RPMI7951 (cell line): Measurements from ENCODE around the gene LONP2. TPM values are rescaled to one million over a fixed set of nuclear protein-coding genes. Genes with fewer than 3 reads are reported as not detected.
"Not testable (repeated sequence)": the region's sequence is repeated elsewhere in the genome, so short reads cannot be mapped to it uniquely, and the experiment has no call there.

Source experiments
- DNase-seq: peaks from one replicate; pipeline ENCODE4 v3.0.0-alpha.2; 2012; ENCODE audit warnings: low read depth
- total RNA-seq: library from RNA; depleted of rRNA; stranded (reverse); fragments of >200 nt; shearing (Covaris generic); gene quantifications from 2 replicates; pipeline ENCODE4 v1.2.3, GENCODE V29; 2014

The LONP2 gene
- total RNA-seq, 1 experiment from 2014 or later: 47.9 TPM

DNA sequence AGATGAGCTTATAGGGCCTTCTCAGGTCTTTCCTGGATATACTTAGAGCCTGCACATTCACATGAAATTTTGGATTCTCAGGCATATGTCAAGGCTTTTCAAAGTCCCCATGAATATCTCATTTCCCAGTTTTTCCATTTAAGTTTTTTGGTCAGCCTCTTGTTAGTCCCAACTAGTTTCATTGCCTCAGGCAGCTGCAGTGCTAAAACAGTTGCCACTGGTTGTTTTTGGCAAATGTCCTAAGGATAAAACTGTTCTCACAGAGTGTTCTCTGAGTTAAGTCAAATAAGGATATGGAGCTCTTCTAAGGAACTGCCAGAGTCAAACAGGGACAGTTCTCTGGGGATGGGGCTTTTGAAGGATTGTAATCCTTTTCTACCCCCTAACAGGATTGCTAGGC, 43.1 kb downstream of the LONP2 start:
- DNase-seq: peak; percentile 20

DNA sequence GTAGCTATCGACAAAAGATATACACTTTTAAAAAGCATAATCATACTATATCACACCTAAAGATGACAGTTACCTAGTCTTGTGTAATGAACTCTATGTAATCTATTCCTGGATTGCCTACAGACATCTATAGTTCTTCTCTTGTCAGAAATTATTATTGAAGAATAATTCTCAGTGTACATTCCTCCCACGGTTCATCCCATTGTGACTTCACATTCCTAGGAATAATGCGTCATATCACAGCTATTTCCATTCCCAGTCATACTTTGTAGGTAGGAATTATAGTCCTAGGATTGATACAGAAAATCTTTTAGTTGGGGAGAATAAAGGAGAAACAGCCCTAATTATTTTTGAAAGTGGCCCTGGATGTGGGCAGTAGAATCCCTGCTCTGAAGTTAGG, 47.2 kb downstream of the LONP2 start:
- no peak for DNase-seq

DNA sequence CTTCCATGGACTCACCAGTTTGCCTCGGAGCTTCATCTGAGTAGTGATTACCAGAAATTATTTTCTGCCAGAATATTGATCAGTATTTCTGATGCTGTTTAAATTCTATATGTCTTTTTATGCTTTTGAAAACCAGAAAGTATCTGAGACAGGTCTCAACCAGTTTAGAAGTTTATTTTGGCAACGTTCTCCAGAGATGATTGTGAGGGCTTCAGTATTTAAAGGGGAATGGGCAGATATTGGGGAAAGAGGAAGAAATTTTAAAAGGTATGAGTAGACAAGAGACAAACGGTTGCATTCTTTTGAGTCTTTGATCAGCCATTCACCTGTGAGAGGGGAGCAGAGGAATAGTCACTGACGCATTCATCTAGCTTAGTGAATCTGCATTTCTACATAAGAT, 47.7 kb downstream of the LONP2 start:
- DNase-seq: no peak

DNA sequence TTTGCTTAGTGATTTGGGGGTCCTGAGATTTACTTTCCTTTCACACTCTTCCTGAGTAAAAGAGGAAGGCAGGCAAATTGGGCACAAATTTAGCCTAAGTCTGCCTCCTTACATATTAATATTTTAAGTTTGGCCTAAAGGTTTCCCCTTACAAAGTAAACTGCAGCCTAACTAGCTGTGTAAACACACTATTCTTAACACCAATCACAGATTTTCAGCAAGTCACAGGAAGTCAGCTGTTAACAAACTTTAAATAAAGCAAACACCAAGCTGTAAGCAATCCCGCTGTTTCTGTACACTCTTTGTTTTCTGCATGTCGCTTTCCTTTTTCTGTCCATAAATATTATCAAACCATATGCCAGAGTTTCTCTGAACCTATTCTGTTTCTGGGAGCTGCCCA, 48.4 kb downstream of the LONP2 start:
- no peak for DNase-seq

DNA sequence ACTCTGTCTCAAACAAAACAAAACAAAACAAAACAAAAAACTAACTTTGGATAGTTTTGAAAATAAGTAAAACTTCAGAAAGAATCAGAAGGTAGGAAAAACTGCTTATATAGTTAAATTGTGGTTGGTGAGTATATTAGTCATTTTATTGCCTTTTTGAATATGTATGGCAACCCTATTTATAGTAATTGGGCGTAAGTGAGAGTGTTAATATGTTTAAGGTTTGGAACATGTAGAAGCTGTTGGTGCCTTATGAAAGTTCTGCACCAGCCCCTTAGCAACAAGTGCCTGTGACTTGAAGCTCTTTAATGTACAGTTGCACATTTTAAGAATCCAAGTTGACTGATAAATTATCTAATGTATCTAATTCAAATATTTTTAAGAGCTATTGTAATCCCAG, 50.6 kb downstream of the LONP2 start:
- no peak for DNase-seq

DNA sequence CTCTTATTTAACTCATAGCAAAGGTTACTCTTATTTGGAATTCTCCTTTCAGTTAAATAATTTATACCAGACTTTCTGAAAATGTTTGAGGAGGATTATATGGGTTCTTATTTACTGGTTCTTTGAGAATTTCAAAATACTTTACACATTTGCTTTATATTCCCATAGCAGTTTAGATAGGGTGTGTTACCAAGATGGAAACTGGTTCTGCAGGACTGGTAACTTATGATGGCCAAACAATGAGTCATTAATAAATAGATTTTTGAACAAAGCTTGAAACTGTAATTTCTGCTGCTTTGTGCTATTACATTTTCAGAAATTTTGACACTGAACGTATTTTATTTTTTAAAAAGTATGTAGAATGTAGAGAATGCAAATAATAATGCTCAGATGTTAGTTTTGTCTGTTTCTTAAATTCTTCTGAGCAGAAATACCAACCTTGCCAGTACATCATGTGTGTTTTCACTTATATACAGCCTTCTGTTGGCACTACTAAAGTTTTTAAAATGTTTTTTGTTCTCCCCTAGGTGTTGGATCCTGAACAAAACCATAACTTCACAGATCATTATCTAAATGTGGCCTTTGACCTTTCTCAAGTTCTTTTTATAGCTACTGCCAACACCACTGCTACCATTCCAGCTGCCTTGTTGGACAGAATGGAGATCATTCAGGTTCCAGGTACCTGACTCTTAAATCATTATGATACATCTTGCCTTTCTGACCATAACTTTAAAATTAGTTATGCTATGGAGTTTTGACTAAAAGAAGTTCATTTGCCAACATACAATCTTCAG, 51.6 kb downstream of the LONP2 start:
- no peak for DNase-seq

DNA sequence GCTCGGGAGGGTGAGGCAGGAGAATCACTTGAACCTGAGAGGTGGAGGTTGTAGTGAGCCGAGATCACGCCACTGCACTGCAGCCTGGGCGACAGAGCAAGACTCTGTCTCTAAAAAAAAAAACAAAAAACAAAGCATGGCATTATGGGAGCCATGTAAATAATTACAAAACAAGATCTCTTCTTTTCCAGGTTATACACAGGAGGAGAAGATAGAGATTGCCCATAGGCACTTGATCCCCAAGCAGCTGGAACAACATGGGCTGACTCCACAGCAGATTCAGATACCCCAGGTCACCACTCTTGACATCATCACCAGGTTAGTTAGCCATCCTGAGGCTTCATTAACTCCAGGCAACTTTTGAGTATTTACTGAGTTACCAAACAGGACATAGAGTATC, 55.4 kb downstream of the LONP2 start:
- no peak for DNase-seq

DNA sequence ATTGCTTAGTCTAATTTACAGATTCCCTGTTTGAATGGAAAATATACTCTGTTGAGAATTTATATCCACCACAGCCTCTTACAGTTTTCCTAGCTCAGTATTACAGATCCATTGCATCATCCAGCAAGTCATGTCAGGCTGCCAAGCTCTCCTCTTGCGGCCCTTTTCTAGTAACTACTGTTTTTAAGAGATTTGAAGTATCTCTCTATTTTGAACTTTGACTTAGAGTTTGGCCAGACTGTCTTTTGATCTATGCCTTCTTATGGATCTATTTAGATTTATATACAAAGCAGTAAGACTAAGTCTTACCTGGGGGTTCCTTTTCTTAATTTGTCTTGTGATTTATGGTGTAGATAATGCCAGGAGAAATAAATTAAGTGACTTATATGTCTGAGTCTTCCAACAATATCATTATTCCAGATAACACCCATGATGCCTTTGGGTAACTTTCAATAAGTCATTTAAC, 56.3 kb downstream of the LONP2 start:
- peak; percentile 13 for DNase-seq

DNA sequence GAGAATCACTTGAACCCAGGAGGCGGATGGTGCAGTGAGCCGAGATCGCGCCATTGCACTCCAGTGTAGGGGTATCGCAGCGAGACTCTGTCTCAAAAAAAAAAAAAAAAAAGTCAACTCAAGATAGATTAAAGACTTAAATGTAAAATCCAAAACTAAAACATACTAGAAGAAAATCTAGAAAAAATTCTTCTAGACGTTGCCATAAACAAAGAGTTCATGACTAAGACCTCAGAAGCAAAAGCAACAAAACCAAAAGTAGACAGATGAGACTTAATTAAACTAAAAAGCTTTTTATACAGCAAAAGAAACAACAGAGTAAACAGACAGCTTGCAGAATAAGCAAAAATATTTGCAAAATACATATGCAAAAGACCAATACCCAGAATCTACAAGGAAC, 64.4 kb downstream of the LONP2 start:
- DNase-seq: no peak

DNA sequence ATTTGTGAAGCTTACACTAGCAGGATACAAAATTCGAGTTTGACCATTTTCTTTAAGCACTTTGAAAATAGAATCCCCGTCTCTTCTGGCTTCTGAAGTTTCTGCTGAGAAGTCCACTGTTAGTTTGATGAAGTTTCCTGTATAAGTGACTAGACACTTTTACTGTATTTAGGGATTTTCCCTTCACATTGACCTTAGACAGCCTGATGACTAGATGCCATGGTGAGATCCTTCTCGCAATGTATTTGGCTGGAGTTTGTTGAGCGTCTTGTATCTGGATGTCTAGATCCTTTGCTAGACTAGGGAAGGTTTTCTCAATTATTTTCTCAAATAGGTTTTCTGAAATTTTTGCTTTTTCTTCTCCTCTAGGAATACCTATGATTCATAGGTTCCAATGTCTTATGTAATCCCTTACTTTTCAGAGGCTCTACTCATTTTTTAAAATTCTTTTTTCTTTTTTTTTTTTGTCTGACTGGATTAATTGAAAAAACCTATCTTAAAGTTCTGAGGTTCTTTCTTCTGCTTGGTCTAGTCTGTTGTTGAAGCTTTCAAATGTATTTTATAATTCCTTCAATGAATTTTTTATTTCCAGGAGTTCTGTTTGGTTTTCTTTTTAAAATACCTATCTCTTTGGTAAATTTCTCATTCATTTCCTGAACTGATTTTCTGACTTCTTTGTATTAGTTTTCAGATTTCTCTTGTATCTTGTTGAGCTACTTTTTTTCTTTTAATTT, 67.0 kb downstream of the LONP2 start:
- no peak for DNase-seq

DNA sequence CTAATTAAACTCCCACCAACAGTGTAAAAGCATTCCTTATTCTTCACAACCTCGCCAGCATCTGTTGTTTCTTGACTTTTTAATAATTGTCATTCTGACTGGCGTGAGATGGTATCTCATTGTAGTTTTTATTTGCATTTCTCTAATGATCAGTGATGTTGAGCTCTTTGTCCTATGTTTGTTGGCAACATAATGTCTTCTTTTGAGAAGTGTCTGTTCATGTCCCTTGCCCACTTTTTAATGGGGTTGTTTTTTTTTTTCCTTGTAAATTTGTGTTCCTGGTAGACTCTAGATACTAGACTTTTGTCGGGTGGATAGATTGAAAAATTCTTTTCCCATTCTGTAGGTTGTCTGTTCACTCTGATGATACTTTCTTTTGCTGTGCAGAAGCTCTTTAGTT, 69.8 kb downstream of the LONP2 start:
- DNase-seq: not testable (repeated sequence)

DNA sequence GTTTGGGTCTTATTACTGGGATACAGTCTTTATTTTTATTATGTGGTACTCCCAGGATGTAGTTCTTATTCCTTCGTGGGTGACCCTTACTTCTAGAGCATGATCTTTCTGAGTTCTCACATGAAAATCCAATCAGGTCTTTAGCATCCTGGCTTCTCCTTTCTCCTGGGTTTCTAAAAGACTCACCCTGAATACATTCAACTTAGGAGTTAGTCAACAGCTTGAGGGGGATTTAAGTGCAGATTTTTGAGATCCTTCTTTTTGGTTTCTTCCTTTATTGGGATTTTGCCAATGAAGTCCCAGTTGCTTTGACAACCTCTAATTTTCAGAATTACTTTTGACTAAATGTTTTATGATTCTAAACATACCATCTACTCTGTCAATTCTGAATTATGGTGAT, 72.9 kb downstream of the LONP2 start:
- peak; percentile 17 for DNase-seq

DNA sequence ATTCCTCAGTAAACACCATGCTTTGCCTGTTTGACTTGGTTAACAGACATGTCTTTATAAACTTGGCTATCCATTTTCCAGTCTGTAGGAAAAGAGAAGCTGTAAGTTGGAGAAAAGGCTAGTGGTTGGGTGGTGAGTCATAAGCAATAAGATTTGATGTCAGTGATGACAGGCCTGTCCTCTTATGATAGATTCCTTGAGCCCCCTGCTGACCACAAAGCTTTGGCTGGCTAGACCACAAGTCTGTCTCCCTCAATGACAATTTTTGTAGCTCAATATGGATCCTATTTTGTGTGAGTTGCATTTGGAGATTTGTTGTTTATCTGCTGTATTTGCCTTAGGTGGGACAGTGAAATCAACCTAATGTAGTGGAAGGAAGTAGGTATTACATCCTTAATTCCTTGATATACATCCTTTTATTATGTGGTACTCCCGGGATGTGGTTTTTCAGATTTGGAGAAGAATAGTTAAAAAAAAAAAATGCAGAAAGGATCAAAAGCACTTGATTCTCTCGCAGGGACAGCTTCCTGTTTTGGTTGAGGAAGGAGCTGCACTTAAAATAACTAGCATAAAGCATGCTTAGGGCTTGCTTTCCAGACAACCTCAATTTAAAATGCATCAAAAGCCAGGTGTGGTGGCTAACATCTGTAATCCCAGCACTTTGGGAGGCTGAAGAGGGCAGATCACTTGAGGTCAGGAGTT, 73.7 kb downstream of the LONP2 start:
- peak; percentile 86 for DNase-seq

DNA sequence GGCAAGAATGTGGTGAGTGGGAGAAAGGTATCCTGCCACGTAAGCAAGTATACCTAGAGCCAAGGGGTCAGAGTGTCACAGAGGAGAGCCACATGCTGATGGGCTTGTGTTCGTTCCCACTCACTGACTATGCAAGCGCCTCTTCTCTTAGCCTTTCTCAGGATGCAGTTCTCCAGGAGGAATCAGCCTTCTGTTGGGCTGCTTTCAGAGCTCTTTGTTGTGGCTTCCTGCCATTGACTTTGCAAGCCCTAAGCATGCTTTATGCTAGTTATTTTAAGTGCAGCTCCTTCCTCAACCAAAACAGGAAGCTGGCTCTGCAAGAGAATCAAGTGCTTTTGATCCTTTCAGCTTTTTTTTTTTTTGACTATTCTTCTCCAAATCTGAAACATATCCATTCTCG, 74.5 kb downstream of the LONP2 start:
- peak; percentile 73 for DNase-seq

DNA sequence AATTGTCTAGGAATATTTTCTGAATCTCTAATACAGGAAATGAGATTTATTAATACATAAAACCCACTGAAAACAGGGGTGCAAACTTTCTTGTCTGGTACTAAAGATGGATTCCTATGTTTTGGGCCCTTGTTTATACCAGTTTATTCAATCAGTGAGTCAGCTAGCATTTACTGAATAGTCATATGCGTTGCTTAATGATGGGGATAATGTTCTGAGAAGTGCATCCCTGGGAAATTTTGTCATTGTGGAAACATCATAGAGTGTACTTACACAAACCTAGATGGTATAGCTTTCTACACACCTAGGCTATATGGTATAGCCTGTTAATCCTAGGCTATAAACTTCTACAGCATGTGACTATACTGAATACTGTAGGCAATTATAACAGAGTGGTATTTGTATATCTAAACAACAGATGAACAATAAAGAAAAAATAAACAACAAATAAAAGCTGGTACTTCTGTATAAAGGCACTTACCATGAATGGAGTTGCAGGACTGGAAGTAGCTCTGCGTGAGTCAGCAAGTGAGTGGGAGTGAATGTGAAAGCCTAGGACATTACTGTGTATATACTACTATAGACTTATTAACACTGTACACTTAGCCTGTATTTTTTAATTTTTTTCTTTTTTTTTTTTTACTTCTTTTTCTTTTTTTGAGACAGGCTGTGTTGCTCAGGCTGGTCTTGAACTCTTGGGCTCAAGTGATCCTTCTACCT, 77.4 kb downstream of the LONP2 start:
- DNase-seq: peak; percentile 22

DNA sequence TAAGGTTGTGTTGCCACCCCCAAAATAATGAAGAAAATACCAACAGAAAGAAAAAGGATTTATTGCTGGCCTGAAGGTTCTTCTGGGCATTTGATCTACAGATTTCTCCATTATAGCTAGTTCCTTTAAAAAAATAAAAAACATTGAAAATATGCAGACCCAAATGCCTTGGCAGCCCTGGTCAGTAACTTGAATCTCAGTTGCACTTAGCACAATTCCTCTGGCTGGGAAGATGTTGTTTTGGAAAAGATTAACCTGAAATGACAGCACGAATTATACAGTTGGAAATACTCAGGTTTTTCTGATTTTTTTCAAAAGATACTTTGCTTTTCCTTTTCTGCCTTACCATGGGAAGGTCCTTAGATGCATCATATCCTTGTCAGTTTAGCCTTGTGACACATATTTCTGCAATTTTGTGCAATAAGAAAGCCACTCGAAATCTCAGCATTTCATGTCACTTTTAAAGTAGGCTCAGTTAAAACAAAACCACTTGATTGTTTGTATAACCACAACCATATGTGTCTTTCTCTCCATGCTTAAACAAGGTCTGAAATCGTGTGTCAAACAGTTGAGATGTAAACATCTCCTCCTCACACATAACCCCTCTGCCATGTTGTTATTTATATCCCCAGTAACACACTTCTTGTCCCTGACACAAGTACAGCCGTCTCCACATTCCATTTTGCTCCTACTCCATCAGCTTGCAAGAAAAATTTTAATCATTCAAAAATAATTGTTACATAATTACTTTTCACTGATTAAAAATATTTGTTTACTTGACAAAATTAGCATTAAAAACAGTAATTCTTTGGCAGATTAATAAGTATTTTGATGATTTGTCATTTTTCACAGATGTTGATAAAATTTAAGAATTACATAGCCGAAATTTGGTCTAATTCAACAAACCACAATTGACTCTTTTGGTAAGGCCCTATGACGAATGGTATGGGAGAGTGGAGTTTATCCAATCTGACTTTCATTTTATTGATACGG, 80.0 kb downstream of the LONP2 start:
- peak; percentile 27 for DNase-seq

DNA sequence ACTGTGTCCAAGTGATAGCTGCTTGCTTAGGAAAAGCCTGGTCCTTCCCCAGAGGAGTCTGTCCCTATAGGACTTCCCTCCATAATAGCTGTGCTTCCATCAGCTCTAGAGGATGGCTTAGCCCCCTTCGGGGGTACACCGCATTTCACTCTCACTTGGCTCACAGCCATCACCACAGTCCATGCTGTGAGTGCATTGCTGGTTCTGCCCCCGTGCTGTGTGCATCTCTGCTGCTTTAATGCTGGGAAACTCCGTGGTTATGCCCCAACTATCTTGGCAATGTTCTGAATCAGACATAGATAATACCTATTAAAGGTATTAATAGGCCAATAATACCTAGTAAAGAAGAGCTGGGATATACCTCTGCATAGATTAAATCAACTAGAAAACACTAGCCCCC, 82.8 kb downstream of the LONP2 start:
- DNase-seq: no peak

DNA sequence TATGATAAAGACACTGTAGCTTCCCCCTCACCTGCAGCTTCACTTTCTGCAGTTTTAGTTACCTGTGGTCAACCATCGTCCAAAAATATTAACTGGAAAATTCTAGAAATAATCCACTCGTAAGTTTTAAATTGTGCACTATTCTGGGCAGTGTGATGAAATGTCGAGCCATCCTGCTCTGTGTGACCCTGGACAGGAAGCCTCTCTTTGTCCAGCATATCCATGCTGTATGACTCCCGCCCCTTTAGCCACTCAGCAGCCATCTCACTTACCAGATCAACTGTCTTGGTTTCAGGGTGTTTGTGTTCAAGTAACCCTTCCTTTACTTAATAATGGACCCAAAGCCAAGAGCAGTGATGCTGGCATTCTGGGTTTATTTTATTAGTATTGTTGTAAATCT, 85.0 kb downstream of the LONP2 start:
- DNase-seq: no peak

DNA sequence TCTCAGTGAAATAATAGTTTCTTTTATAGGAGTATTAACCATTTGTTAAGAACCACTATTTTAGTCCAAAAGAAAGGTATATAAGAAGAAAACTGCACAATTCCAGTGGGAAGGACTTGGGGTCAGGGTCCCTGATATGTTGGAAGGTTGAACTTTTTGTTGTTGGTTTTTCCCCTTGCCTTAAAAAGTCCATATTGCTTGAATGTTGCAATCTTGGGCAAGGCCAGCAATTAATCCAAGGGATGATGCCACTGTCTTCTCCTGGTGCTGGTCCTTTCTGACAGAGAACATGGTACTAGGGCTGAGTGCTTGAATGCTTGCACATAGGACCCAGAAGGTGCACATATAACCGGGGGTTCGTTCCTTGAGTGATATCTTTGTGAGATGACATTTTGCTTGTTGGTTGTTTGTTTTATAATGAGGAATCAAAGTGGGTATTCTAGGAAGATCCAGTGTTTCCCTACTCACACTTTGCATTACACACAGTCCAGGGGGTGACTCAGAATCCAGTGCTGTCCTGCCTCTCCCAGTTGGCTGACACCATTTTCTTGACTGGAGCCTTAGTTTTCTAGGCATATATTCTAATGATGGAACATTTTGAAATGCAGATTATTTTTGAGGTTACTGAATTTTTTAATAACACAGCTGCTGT, 86.2 kb downstream of the LONP2 start:
- DNase-seq: no peak

DNA sequence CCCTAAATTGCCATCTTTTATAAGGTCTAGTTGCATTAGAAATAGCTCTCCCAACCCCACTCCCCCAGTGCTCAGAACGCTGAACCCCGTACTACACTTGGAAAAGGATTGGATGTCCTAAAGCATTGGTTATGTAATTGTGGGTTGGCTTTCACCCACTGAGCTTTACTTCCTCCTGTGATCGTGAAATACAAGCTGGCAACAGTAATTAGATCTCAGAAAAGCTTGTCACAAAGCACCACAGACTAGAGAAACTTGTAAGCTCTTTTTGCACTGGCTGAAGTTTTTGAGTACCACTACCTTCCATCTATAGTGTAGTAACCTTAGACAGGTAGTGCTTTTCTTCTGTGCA, 86.7 kb downstream of the LONP2 start:
- DNase-seq: no peak
